ENCODE data around the gene GPN1.

- no peak for TF ChIP-seq CTCF (IDR thresholded peaks at IDR 0.05)
- no peak for TF ChIP-seq POLR2AphosphoS5 (IDR thresholded peaks at IDR 0.05)
These were observed 14.9 kb upstream of the GPN1 start for GRCh38 chr2:27613985-27614384.
